Measurements from ENCODE around the gene LRRN4.
A peak's percentile ranks its signal among the peaks of the same experiment; 100 is the strongest.

Gene LRRN4

GRCh38 chr20:6075428-6076219 lies 21.8 kb upstream of the LRRN4 start:
- TF ChIP-seq CTCF (IDR thresholded peaks at IDR 0.05; ENCODE audit: insufficient read depth, low read depth, low read length, missing control alignments): no peak
- H3K4me3 ChIP-seq (ENCODE audit: low read length): no peak overlapping the region
- no peak for DNase-seq (ENCODE audit: low read depth)

GRCh38 chr20:6074784-6075183 lies 20.9 kb upstream of the LRRN4 start:
- DNase-seq (ENCODE audit: low read depth): no peak
- no peak for TF ChIP-seq CTCF (IDR thresholded peaks at IDR 0.05; ENCODE audit: insufficient read depth, low read depth, low read length, missing control alignments)
- no peak overlapping the region for H3K4me3 ChIP-seq (ENCODE audit: low read length)

GRCh38 chr20:6074145-6074561 lies 20.3 kb upstream of the LRRN4 start:
- DNase-seq (ENCODE audit: low read depth): no peak
- H3K4me3 ChIP-seq (ENCODE audit: low read length): no peak overlapping the region
- peak; percentile 43 for TF ChIP-seq CTCF (IDR thresholded peaks at IDR 0.05; ENCODE audit: insufficient read depth, low read depth, low read length, missing control alignments)

- TF ChIP-seq CTCF (IDR thresholded peaks at IDR 0.05; ENCODE audit: insufficient read depth, low read depth, low read length, missing control alignments): no peak
- DNase-seq (ENCODE audit: low read depth): no peak
- H3K4me3 ChIP-seq (ENCODE audit: low read length): no peak overlapping the region
Observed at GRCh38 chr20:6070829-6071695, 17.2 kb upstream of the LRRN4 start.

GRCh38 chr20:6069669-6070068 lies 15.8 kb upstream of the LRRN4 start:
- H3K4me3 ChIP-seq (ENCODE audit: low read length): no peak overlapping the region
- DNase-seq (ENCODE audit: low read depth): no peak
- TF ChIP-seq CTCF (IDR thresholded peaks at IDR 0.05; ENCODE audit: insufficient read depth, low read depth, low read length, missing control alignments): no peak

GRCh38 chr20:6067763-6068318 lies 14.0 kb upstream of the LRRN4 start:
- no peak overlapping the region for H3K4me3 ChIP-seq (ENCODE audit: low read length)
- TF ChIP-seq CTCF (IDR thresholded peaks at IDR 0.05; ENCODE audit: insufficient read depth, low read depth, low read length, missing control alignments): no peak
- DNase-seq (ENCODE audit: low read depth): no peak

Measured in epithelial cell of esophagus (primary cell).